HepG2 (cell line): Measurements from ENCODE around the gene FALEC. TPM values are rescaled to one million over a fixed set of nuclear protein-coding genes. Genes with fewer than 3 reads are reported as not detected.

Experiments used
- ETS1 ChIP-seq: sonication (generic); formaldehyde crosslinking; IDR thresholded peaks from 2 replicates; pipeline ENCODE4 v1.4.0; 2020; ENCODE audit warnings: missing genetic modification reagents
- NONO ChIP-seq, 2 experiments: fragments of 450-650 bp in 1 of 2; sonication (generic) in 1 of 2; formaldehyde crosslinking in 1 of 2; IDR thresholded peaks in 1 of 2; conservative IDR thresholded peaks in 1 of 2; 2 replicates each; pipeline versions ENCODE4 v1.6.1 to v1.8.0; 2017 to 2022; ENCODE audit warnings: mild to moderate bottlenecking in 1 of 2, missing genetic modification reagents in 1 of 2, moderate library complexity in 1 of 2
- NR2F6 ChIP-seq, 2 experiments: IDR thresholded peaks; 2 replicates each; pipeline ENCODE4 v1.6.1; 2016; ENCODE audit warnings: antibody characterized with exemption in 1 of 2, mild to moderate bottlenecking in 1 of 2
- ONECUT2 ChIP-seq: sonication (generic); formaldehyde crosslinking; IDR thresholded peaks from 2 replicates; pipeline ENCODE4 v1.4.0; 2020; ENCODE audit warnings: missing genetic modification reagents
- PITX1 ChIP-seq: sonication (generic); formaldehyde crosslinking; IDR thresholded peaks from 2 replicates; pipeline ENCODE4 v1.5.1; 2020; ENCODE audit warnings: mild to moderate bottlenecking, missing genetic modification reagents
- POLR2A ChIP-seq, 2 experiments: IDR thresholded peaks; 2 replicates each; pipeline ENCODE4 v1.6.1; 2011; ENCODE audit warnings: low read depth in 2 of 2, low read length in 2 of 2, mild to moderate bottlenecking in 1 of 2, moderate library complexity in 1 of 2; ENCODE audit not compliant: insufficient read depth in 1 of 2
- PRDM10 ChIP-seq: sonication (generic); formaldehyde crosslinking; IDR thresholded peaks from 2 replicates; pipeline ENCODE4 v1.4.0; 2020; ENCODE audit warnings: low read depth, missing genetic modification reagents
- U2AF1 ChIP-seq: fragments of 200-400 bp; formaldehyde crosslinking; optimal IDR thresholded peaks from 2 replicates; pipeline ENCODE3; 2017; ENCODE audit warnings: mild to moderate bottlenecking, low read depth, low read length
- ZNF274 ChIP-seq: sonication (generic); formaldehyde crosslinking; IDR thresholded peaks from 2 replicates; pipeline ENCODE4 v1.5.1; 2020; ENCODE audit warnings: mild to moderate bottlenecking, missing genetic modification reagents
- ZNF407 ChIP-seq: sonication (generic); formaldehyde crosslinking; IDR thresholded peaks from one replicate; pipeline ENCODE4 v1.5.1; 2020; ENCODE audit warnings: mild to moderate bottlenecking, missing genetic modification reagents; ENCODE audit errors: not compliant biosample characterization
- ZNF44 ChIP-seq: sonication (generic); formaldehyde crosslinking; IDR thresholded peaks from 2 replicates; pipeline ENCODE4 v1.5.1; 2020; ENCODE audit warnings: mild to moderate bottlenecking, missing genetic modification reagents
- ZNF775 ChIP-seq: sonication (generic); formaldehyde crosslinking; IDR thresholded peaks from 2 replicates; pipeline ENCODE4 v1.4.0; 2020; ENCODE audit warnings: missing genetic modification reagents, mild to moderate bottlenecking, moderate library complexity, borderline replicate concordance
- ZNF878 ChIP-seq: sonication (generic); formaldehyde crosslinking; IDR thresholded peaks from 2 replicates; pipeline ENCODE4 v1.8.1; 2023; ENCODE audit warnings: mild to moderate bottlenecking, missing genetic modification reagents, moderate library complexity
- ZSCAN9 ChIP-seq: IDR thresholded peaks from 2 replicates; pipeline ENCODE4 v1.6.1; 2016; ENCODE audit warnings: borderline replicate concordance
- polyA plus RNA-seq, 8 experiments: library from polyadenylated mRNA; depleted of rRNA in 3 of 8; stranded (reverse) in 7 of 8; unstranded in 1 of 8; fragments of >200 nt; fragmentation: Illumina TruSeq in 4 of 8; extraction: Trizol in 4 of 8; gene quantifications; 2 replicates each; pipeline versions ENCODE4 v1.2.1 to v1.2.3, GENCODE V29; 2011 to 2016; ENCODE audit warnings: low read depth in 4 of 8, missing spikeins in 1 of 8, mixed read lengths in 1 of 8; ENCODE audit not compliant: insufficient read depth in 1 of 8
- total RNA-seq, 5 experiments: library from RNA; depleted of rRNA; stranded (reverse); fragments of >200 nt; fragmentation: Illumina TruSeq; extraction: Trizol; gene quantifications; 2 replicates each; pipeline ENCODE4 v1.2.3, GENCODE V29; 2016; ENCODE audit warnings: low read depth in 1 of 5

Gene FALEC
- total and polyA plus RNA-seq, 2 of the 13 experiments (the other 11 are each of a cell fraction or from before 2014, with no cell fraction given): 0.33 to 0.71 TPM

GRCh38 chr1:150567717-150568593 lies 52.4 kb downstream of the FALEC start (continued):
- TF ChIP-seq ZNF775: no peak
- TF ChIP-seq ZNF407: no peak
- 0 out of 2 replicates have a peak, but pooled peaks have one; percentile 16 for TF ChIP-seq ONECUT2 (CRISPR knock-in tag)
- TF ChIP-seq U2AF1: no peak
- no peak for TF ChIP-seq ZSCAN9
- no peak for TF ChIP-seq ZNF274 (CRISPR knock-in tag)
- TF ChIP-seq PRDM10 (CRISPR knock-in tag): peak; percentile 58; the same call in 1 of the 2 replicates
- no peak for TF ChIP-seq ETS1 (CRISPR knock-in tag)
- TF ChIP-seq ZNF44: no peak
- no peak; the same call in 1 of the 2 replicates for TF ChIP-seq PITX1 (CRISPR knock-in tag)
- TF ChIP-seq NONO (IDR thresholded peaks at IDR 0.05): no peak
- TF ChIP-seq NONO (CRISPR knock-in tag; conservative IDR thresholded peaks at IDR 0.05): peak; percentile 50; the same call in 1 of the 2 replicates
- no peak; a peak in 1 of 4 replicates for TF ChIP-seq POLR2A (IDR thresholded peaks at IDR 0.05; ENCODE audit: insufficient read depth in 1 of 2, low read depth in 2 of 2, low read length in 2 of 2)
- peak; percentile 57; the same call in 1 of the 2 replicates for TF ChIP-seq NR2F6 (IDR thresholded peaks at IDR 0.05)
- peak; percentile 66 for TF ChIP-seq NR2F6 (CRISPR knock-in tag; IDR thresholded peaks at IDR 0.05)
- TF ChIP-seq ZNF878: no peak
